WI38 (cell line): ENCODE measurements around the gene GFRA4.

Experiments used
- H3K4me3 ChIP-seq: 2 replicates; pipeline ENCODE4 v1.5.1; 2011; ENCODE audit warnings: low read depth, mild to moderate bottlenecking, control low read depth, low read length
- TF ChIP-seq, protein P1 (sequence below): IDR thresholded peaks from 2 replicates; pipeline ENCODE4 v1.5.1; 2012; ENCODE audit warnings: low read depth, mild to moderate bottlenecking, control low read depth, low read length

Gene GFRA4

GRCh38 chr20:3706774-3707507, 43.7 kb upstream of the GFRA4 start:
- H3K4me3 ChIP-seq = no peak overlapping the region
- TF ChIP-seq, protein P1, sequence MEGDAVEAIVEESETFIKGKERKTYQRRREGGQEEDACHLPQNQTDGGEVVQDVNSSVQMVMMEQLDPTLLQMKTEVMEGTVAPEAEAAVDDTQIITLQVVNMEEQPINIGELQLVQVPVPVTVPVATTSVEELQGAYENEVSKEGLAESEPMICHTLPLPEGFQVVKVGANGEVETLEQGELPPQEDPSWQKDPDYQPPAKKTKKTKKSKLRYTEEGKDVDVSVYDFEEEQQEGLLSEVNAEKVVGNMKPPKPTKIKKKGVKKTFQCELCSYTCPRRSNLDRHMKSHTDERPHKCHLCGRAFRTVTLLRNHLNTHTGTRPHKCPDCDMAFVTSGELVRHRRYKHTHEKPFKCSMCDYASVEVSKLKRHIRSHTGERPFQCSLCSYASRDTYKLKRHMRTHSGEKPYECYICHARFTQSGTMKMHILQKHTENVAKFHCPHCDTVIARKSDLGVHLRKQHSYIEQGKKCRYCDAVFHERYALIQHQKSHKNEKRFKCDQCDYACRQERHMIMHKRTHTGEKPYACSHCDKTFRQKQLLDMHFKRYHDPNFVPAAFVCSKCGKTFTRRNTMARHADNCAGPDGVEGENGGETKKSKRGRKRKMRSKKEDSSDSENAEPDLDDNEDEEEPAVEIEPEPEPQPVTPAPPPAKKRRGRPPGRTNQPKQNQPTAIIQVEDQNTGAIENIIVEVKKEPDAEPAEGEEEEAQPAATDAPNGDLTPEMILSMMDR = no peak

DNA sequence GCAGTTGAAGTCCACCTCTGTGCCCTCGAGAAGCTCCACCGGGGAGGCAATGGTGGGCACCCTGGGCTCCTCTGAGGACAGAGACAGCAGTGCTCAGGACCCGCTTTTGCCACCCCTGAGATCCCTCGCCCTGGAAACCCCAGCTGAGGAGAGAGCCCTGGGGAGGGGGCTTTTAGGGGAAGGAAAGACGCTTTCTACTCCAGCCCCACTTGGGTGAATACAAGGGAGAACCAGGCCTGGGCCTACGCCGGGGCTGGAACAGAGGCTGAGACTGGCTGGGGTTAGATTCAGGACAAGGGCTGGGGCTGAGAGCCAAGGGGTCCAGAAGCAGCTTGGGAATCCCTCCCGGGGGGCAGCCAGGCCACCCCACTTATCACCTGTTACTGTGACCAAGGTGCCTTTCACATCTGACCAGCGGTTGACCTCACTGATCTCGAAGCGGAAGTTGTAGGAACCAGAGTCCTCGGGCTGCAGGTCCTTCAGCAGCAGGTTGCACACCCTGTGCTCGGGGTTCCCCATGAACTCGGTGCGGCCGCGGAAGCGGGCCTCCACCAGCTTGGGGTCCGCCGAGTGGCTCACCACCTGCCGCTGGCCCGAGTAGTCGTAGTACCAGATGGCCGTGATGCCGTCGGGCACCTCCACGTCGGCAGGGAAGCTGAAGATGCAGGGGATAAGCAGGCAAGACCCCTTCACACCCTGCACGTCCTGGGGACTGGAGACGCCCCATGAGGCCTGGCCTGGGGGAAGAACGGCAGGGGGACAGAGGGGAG, 43.0 kb upstream of the GFRA4 start:
- no peak overlapping the region for H3K4me3 ChIP-seq
- TF ChIP-seq, protein P1 = no peak

DNA sequence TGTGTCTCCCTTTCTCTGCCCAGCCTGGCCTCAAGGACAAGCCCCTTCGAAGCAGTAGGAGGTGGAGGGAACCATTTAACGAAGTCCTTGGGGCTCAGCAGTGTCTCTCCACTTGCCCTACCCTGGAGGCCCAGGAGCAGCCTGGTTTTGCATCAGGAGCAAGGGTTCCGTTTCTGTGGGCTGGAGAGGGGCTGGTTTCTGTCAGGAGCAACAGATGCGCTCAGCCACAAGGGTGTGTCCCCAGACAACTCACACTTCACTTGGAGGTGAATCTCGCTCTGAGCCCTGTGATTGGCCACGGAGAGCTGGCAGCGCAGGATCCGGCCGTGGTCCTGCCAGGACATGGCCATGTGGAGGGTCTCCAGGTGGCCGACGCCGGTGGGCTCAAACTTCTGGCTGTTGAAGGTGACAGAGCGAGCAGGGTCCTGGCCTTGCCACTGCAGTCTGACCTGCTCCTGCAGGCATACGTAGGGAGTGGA, 42.3 kb upstream of the GFRA4 start:
- TF ChIP-seq, protein P1 = no peak

DNA sequence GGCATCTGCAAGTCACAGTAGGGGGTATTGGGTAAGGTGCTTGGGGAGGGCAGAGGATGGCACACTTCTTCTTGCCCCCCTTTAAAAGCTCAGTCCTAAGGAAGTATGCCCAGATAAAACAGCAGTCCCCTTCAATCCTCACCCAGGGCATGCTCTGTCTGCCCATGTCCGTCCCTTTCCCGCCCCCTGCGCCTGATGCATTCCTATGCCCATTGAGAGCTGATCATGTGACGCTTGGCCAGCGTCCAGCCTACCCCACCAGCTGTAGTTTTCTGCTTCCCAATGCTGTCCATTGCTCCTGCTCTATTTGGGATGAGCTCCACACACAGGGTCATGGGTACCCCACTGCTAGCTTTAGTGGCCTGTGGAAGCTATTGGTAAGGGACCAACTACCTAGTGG, 40.9 kb upstream of the GFRA4 start:
- H3K4me3 ChIP-seq = no peak overlapping the region
- TF ChIP-seq, protein P1 = no peak

More for the DNA sequence above, 42.3 kb upstream of the GFRA4 start:
- no peak overlapping the region for H3K4me3 ChIP-seq

DNA sequence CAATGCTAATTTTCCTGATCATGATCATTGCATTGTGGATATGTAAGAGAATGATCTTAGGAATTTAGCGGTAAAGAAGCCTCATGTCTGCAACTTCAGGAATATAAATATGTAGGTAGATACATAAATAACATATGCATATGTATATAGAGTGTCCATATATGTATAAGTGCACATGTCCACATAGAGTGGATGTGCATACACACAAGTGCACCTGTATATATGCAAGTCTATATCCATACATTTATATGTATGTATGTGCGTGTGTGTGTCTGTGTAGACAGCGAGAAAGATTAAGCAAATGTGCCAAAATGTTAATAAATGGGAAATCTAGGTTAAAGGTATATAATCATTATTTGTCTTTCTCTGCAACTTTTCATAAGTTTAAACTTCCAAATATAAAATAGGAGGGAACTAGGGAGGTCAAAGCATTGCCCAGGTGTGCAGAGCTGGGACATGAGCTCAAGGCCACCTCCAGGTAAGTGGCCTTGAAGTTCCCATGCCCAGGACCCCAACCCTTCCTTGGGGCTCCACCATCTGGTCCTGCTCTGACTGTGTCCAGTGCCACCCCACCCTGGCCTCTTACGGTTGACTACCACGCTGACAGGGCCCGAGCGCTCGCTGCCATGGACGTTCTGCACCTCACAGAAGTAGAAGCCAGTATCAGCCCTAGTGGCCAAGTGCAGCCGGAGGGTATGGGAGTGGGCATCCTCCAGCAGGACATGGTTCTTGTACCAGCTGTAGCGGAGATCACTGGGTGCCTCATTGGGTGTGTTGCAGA, 39.6 kb upstream of the GFRA4 start:
- TF ChIP-seq, protein P1 = no peak
- no peak overlapping the region for H3K4me3 ChIP-seq

DNA sequence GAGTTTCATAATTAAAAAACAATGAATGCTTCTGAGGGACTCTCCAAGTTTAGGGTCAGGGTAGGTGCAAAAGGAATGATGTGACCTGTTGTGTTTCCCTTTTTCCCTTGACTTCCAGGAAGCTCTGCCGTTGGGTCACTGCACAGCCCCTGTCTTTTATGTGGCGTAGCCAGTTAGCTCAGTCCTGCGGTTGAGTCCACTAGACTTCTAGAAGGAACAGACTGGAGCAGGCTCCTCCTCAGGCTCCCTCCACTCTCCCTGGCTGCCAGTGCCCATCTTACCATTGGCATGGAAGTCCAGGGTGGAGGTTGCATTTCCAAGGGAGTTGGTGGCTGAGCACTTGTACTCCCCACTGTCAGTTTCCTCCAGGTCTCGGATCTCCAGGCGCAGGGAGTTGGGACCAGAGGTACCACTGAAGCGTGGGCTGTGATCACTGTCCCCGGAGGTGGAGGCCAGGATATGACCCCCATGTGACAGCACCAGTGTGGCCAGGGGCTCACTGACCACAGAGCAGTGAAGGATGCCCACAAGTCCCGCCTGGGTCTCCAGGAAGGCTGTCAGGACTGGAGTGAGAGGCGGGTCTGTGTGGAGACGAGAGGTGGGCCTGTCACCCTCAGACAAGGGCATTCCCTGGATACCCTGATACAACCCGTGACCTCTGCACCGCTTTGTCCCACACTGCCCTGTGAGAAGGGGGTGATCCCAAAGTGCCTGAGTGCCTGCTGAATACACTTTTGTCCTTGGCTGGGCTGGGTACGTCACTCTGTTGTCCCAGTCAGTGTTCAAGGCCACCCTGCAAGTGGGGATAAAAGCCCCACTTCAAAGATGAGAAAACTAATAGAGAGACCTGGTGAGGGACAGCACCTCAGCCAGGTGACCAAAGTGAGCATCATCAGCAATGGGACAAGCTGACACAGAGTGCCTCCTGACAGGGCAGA, 38.1 kb upstream of the GFRA4 start:
- TF ChIP-seq, protein P1 = no peak
- no peak overlapping the region for H3K4me3 ChIP-seq
